Cardiac fibroblast (primary cell): ENCODE measurements around the gene VAMP4.

Experiments
- DNase-seq, 2 donors: peaks; one replicate each; pipeline versions ENCODE4 v3.0.0 to v3.0.0-alpha.2; 2010; ENCODE audit warnings: low read depth in 2 of 2
- H3K4me3 ChIP-seq, 2 donors: replicated peaks in 1 of 2; 1 replicate in 1 of 2; 2 replicates in 1 of 2; pipeline ENCODE4 v1.5.1; 2011; ENCODE audit warnings: low read depth in 2 of 2, low read length in 2 of 2, mild to moderate bottlenecking in 2 of 2, moderate library complexity in 1 of 2
- CTCF ChIP-seq: IDR thresholded peaks from one replicate; pipeline ENCODE4 v1.5.1; 2011; ENCODE audit warnings: low read depth, mild to moderate bottlenecking, low read length, inconsistent platforms

The VAMP4 gene

GRCh38 chr1:171769171-171769570, 27.3 kb upstream of the VAMP4 start:
- TF ChIP-seq CTCF: no peak
- no peak overlapping the region for H3K4me3 ChIP-seq
- DNase-seq: no peak

- H3K4me3 ChIP-seq: no peak overlapping the region
- no peak for DNase-seq
- no peak for TF ChIP-seq CTCF
These were observed 21.9 kb upstream of the VAMP4 start for GRCh38 chr1:171763764-171764163.

- H3K4me3 ChIP-seq: no peak overlapping the region
- no peak for TF ChIP-seq CTCF
- DNase-seq: no peak
These were observed 20.3 kb upstream of the VAMP4 start for GRCh38 chr1:171762143-171762563.

- DNase-seq: no peak
- TF ChIP-seq CTCF: no peak
- H3K4me3 ChIP-seq: no peak overlapping the region
These were observed 16.1 kb upstream of the VAMP4 start for GRCh38 chr1:171758011-171758410.

GRCh38 chr1:171756856-171757255, 15.0 kb upstream of the VAMP4 start:
- TF ChIP-seq CTCF: no peak

GRCh38 chr1:171754971-171755370, 13.1 kb upstream of the VAMP4 start:
- peak; percentile 12 to 17 for DNase-seq
- no peak overlapping the region for H3K4me3 ChIP-seq
- no peak for TF ChIP-seq CTCF

More at GRCh38 chr1:171756856-171757255, 15.0 kb upstream of the VAMP4 start:
- no peak overlapping the region for H3K4me3 ChIP-seq
- no peak for DNase-seq

- peak; percentile 39 to 57 for DNase-seq
- no peak overlapping the region for H3K4me3 ChIP-seq
- TF ChIP-seq CTCF: no peak
These were observed 12.5 kb upstream of the VAMP4 start for GRCh38 chr1:171754353-171754705.
